Smooth muscle cell (in vitro differentiated cells): ENCODE measurements around the gene ANK2. TPM values are rescaled to one million over a fixed set of nuclear protein-coding genes. Genes with fewer than 3 reads are reported as not detected.

ENCODE experiments used
- DNase-seq: peaks from one replicate; lab custom pipeline; 2025; ENCODE audit not compliant: unreplicated experiment; lab: John Stamatoyannopoulos, UW
- H2AFZ ChIP-seq: fragments of 200-600 bp; sonication (generic); 2 replicates; pipeline ENCODE4 v1.6.0; 2016; ENCODE audit warnings: antibody characterized with exemption, low read depth, mild to moderate bottlenecking
- H3F3A ChIP-seq: fragments of 200-600 bp; sonication (generic); 2 replicates; pipeline ENCODE4 v1.6.0; 2017; ENCODE audit warnings: antibody characterized with exemption, low read depth
- H3K27ac ChIP-seq: fragments of 200-600 bp; sonication (generic); 2 replicates; pipeline ENCODE4 v1.5.1; 2016; ENCODE audit warnings: low read depth, mild to moderate bottlenecking
- H3K27me3 ChIP-seq: fragments of 200-600 bp; sonication (generic); 2 replicates; pipeline ENCODE4 v1.6.1; 2016; ENCODE audit warnings: low read depth, mild to moderate bottlenecking
- H3K36me3 ChIP-seq: fragments of 200-600 bp; sonication (generic); 2 replicates; pipeline ENCODE4 v1.5.1; 2016; ENCODE audit warnings: low read depth
- H3K4me1 ChIP-seq: fragments of 200-600 bp; sonication (generic); 2 replicates; pipeline ENCODE4 v1.5.1; 2016; ENCODE audit warnings: low read depth
- H3K4me2 ChIP-seq: fragments of 200-600 bp; sonication (generic); 2 replicates; pipeline ENCODE4 v1.6.0; 2016; ENCODE audit warnings: mild to moderate bottlenecking
- H3K4me3 ChIP-seq: fragments of 200-600 bp; sonication (generic); 2 replicates; pipeline ENCODE4 v1.5.1; 2016; ENCODE audit warnings: mild to moderate bottlenecking
- H3K79me2 ChIP-seq: fragments of 200-600 bp; sonication (generic); 2 replicates; pipeline ENCODE4 v1.6.0; 2016; ENCODE audit warnings: low read depth, mild to moderate bottlenecking
- H3K9ac ChIP-seq: fragments of 200-600 bp; sonication (generic); 2 replicates; pipeline ENCODE4 v1.6.0; 2016; ENCODE audit warnings: low read depth
- H3K9me3 ChIP-seq: fragments of 200-600 bp; sonication (generic); replicated peaks from 2 replicates; pipeline ENCODE4 v1.5.1; 2016; ENCODE audit warnings: low read depth
- H4K20me1 ChIP-seq: fragments of 200-600 bp; sonication (generic); 2 replicates; pipeline ENCODE4 v1.6.0; 2016; ENCODE audit warnings: low read depth
- CTCF ChIP-seq: fragments of 200-600 bp; sonication (generic); IDR thresholded peaks from 2 replicates; pipeline ENCODE4 v1.5.1; 2017; ENCODE audit warnings: borderline replicate concordance, mild to moderate bottlenecking, antibody characterized with exemption; ENCODE audit not compliant: insufficient read depth, poor library complexity, severe bottlenecking
- WGBS: methylation state at CpG from one replicate; pipeline ENCODE4 v1.1.7; 2016; ENCODE audit warnings: low lambda C conversion rate; 5-methylcytosine and 5-hydroxymethylcytosine counted together
- polyA plus RNA-seq: library from polyadenylated mRNA; unstranded; fragments of >200 nt; fragmentation: Nextera tagmentation; extraction: Ambion mirVana; gene quantifications from 2 replicates; pipeline ENCODE4 v1.2.1, GENCODE V29; 2016
- total RNA-seq: library from RNA; depleted of rRNA; stranded (reverse); fragments of >200 nt; gene quantifications from 2 replicates; pipeline ENCODE4 v1.2.3, GENCODE V29; 2014

The ANK2 gene
- total and polyA plus RNA-seq, 2 experiments from 2014 or later, result 2.2 to 8.1 TPM

DNA sequence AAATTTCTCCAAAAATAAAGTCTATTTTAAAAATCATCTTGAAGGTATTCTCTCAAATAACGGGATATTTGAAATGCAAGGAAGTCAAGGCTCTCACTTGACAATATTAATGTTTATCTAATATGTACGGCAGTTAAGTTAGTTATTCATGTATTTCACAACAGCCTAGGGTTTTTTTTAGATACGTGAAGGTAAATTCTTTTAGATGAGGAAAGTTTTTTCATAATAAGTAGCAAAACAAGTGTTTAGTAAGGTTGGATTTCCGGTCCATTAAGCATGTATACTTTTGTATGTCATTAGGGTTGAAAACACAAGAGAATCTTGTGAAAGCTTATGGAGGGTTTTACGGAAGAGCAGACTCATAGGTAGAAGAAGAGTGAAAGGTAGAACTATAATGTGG, 273.3 kb downstream of the ANK2 start:
- WGBS, result 98% methylated on average over 5 of the region's 5 CpGs
- no peak for TF ChIP-seq CTCF
- Histone ChIP-seq H3K4me1 (no peaks in the 10 kb centered on the region), H3K36me3 (no peaks in the 10 kb centered on the region), H4K20me1 (no peaks in the 10 kb centered on the region), H3K9ac (no peak overlapping the region), H3F3A (no peaks in the 10 kb centered on the region), H3K9me3 (no peaks in the 10 kb centered on the region), H2AFZ (no peak overlapping the region), H3K4me3 (no peak overlapping the region), H3K27me3 (no peaks in the 10 kb centered on the region), H3K27ac (no peak overlapping the region), H3K79me2 (no peaks in the 10 kb centered on the region), H3K4me2 (no peak overlapping the region)
- DNase-seq, result no peak

DNA sequence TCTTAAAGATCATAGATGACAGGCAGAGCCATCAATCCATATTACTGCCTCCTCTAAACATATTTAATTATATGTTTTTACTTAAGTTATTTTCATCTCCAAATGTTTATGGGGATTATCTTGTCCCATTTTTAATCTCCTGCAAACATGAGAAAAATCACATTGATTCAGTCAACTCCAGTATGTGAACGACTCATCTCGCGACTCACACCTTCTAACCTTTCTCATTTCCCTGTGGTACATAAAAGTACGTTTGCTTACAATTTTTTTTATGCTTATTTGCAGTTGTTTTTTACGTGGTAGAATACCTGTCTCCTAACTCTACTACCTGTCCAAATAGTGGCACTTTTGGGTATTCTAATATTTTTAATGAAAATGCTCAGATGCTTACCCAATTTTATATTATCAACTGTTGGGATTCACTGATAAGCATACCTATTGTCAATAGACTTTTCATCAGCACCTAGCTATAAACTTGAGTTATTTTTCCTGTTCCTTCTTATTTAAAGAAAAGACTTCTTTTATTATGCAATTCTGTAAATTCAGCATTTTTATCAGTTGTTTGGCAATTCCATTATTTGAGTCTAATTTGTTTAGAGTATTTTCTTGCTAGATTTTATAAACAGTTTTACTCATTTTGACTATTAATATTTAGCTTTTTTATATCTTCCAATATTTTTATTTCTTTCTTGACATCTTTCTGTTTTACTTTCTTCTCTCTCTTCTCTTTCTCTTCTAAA, 276.6 kb downstream of the ANK2 start:
- H3K4me3 ChIP-seq, result no peak overlapping the region
- no peak for DNase-seq
- H3K4me1 ChIP-seq, result no peaks in the 10 kb centered on the region
- H2AFZ ChIP-seq, result no peak overlapping the region
- no peaks in the 10 kb centered on the region for H3K36me3 ChIP-seq
- no peaks in the 10 kb centered on the region for H3K9me3 ChIP-seq
- no peaks in the 10 kb centered on the region for H4K20me1 ChIP-seq
- no peaks in the 10 kb centered on the region for H3F3A ChIP-seq
- 87% methylated on average over 5 of the region's 5 CpGs for WGBS
- no peaks in the 10 kb centered on the region for H3K27me3 ChIP-seq
- no peak overlapping the region for H3K27ac ChIP-seq
- no peaks in the 10 kb centered on the region for H3K79me2 ChIP-seq
- H3K9ac ChIP-seq, result no peak overlapping the region
- no peak for TF ChIP-seq CTCF
- H3K4me2 ChIP-seq, result no peak overlapping the region

DNA sequence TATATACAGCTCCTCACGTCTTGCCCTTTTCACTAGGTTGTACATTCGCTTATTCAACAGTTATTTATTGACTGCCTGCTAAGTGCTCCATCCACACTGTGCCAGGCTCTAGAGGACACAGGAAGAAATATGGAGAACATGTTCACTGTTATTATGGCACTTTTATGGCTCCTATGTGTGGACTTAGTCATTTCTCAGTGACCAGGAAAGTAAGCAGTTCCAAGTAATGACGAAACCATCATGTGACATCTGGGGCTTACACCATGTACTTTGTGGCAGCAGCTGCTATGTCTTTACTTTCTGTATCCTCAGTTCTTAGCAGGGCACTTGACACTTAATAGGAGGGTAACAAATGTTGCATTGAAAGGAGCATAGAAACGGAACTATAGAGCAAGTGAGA, 278.0 kb downstream of the ANK2 start:
- no peak overlapping the region for H3K4me2 ChIP-seq
- H3K79me2 ChIP-seq, result no peaks in the 10 kb centered on the region
- H3F3A ChIP-seq, result no peaks in the 10 kb centered on the region
- H3K9ac ChIP-seq, result no peak overlapping the region
- WGBS, result 77% methylated on average over 4 of the region's 4 CpGs
- H4K20me1 ChIP-seq, result no peaks in the 10 kb centered on the region
- H3K4me3 ChIP-seq, result no peak overlapping the region
- no peaks in the 10 kb centered on the region for H3K27me3 ChIP-seq
- H3K4me1 ChIP-seq, result no peaks in the 10 kb centered on the region
- no peak for TF ChIP-seq CTCF
- no peak for DNase-seq
- no peaks in the 10 kb centered on the region for H3K9me3 ChIP-seq
- no peak overlapping the region for H3K27ac ChIP-seq
- no peaks in the 10 kb centered on the region for H3K36me3 ChIP-seq
- no peak overlapping the region for H2AFZ ChIP-seq

DNA sequence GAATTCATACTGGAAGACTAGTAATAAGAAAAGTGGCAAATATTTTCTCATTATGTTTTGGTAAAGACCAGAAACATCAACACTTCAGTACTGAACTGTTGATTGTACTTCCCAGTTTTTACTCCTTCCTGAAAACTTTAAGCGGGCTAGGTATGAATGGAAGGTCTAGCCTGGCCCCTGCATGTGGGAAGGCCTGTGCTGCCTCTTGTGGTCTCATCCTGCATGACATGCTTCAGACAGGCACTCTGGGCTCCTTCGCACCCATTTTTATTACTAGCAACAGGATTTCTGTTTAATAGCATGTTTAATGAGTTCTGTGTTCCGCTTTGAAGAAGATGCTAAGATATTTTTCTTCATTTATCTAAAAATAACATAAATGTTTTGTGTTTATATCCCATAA, 279.1 kb downstream of the ANK2 start:
- TF ChIP-seq CTCF, result peak; percentile 24
- no peaks in the 10 kb centered on the region for H3K27me3 ChIP-seq
- no peak overlapping the region for H3K9ac ChIP-seq
- no peaks in the 10 kb centered on the region for H3K36me3 ChIP-seq
- no peaks in the 10 kb centered on the region for H3F3A ChIP-seq
- H3K4me1 ChIP-seq, result no peaks in the 10 kb centered on the region
- no peak overlapping the region for H2AFZ ChIP-seq
- no peaks in the 10 kb centered on the region for H4K20me1 ChIP-seq
- no peak overlapping the region for H3K4me2 ChIP-seq
- H3K27ac ChIP-seq, result no peak overlapping the region
- no peaks in the 10 kb centered on the region for H3K9me3 ChIP-seq
- 77% methylated on average over 3 of the region's 3 CpGs for WGBS
- DNase-seq, result no peak
- H3K79me2 ChIP-seq, result no peaks in the 10 kb centered on the region
- H3K4me3 ChIP-seq, result no peak overlapping the region
